ENCODE results near the gene NCOR2.

The NCOR2 gene

DNA sequence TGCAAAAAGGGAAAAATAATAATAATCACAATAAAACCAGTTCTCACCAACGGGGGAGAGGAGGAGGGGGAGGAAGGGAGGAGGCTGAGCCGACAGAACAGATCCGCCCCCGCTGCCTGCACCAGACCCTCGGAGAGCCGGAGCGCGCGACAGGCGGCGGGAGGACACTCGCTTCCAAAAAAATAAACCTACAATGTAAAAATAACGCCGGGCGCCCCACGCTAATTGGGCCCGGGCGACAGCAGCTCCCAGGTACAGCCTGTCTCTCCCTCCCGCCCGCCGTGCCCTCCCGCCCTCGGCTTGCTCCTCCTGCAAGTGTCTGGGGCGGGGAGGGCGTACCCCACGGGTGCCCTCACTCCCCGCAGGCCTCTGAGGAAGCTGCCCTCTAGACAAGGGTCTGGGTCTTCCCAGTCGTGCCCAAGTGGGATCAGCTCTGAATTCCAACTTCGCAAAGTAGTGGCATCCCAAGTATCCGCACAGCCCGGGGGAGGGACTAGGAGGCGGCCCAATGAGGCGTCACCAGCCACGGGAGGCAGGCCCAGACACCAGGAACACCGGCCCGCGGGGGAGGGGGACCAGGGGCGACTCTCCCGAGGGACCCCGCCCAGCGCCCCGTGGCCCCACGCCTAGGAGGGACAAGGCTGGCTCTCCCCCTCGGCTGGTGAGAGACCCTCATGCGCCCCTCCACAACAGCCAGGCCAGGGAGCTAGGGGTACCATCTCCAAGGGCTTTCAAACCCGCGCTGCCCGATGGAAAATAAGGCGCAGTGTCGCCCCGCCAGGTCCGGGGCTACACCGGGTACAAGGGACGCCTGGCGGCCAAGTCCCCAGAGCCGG lies 1.0 kb downstream of the NCOR2 start:
- H3K36me3 ChIP-seq (ENCODE audit: insufficient read depth, low read length) = no peaks in the 10 kb centered on the region
- DNase-seq (ENCODE audit: low read depth, low spot score) = no peak
- TF ChIP-seq POLR2AphosphoS5 (IDR thresholded peaks at IDR 0.05; ENCODE audit: borderline replicate concordance, low read depth, low read length) (peak; percentile 37; the same call in 1 of the 2 replicates), EZH2 (IDR thresholded peaks at IDR 0.05) (no peak)
- no peaks in the 10 kb centered on the region for H3K9me3 ChIP-seq (ENCODE audit: low read depth, low read length)
- H3K27ac ChIP-seq = peak overlapping the region; percentile 61
- peak overlapping the region; percentile 85 for H3K4me3 ChIP-seq
- peak overlapping the region; percentile 89 for H3K9ac ChIP-seq (ENCODE audit: insufficient read length)

GRCh38 chr12:124565656-124566160 lies 1.7 kb downstream of the NCOR2 start:
- peak overlapping the region; percentile 85 for H3K4me3 ChIP-seq
- TF ChIP-seq POLR2AphosphoS5 (IDR thresholded peaks at IDR 0.05; ENCODE audit: borderline replicate concordance, low read depth, low read length) (no peak), EZH2 (IDR thresholded peaks at IDR 0.05) (no peak), FOXP2 (optimal IDR thresholded peaks at IDR 0.05; ENCODE audit: control extremely low read depth, extremely low read length, insufficient read depth) (no peak)
- H3K9me3 ChIP-seq (ENCODE audit: low read depth, low read length) = no peaks in the 10 kb centered on the region
- H3K36me3 ChIP-seq (ENCODE audit: insufficient read depth, low read length) = no peaks in the 10 kb centered on the region
- no peak for DNase-seq (ENCODE audit: low read depth, low spot score)
- H3K9ac ChIP-seq (ENCODE audit: insufficient read length) = peak overlapping the region; percentile 89
- H3K27ac ChIP-seq = no peak overlapping the region

- TF ChIP-seq EZH2 (IDR thresholded peaks at IDR 0.05) = no peak
- no peak for TF ChIP-seq POLR2AphosphoS5 (IDR thresholded peaks at IDR 0.05; ENCODE audit: borderline replicate concordance, low read depth, low read length)
- no peak for TF ChIP-seq FOXP2 (optimal IDR thresholded peaks at IDR 0.05; ENCODE audit: control extremely low read depth, extremely low read length, insufficient read depth)
- no peak overlapping the region for H3K27ac ChIP-seq
- peak overlapping the region; percentile 17 for H3K9ac ChIP-seq (ENCODE audit: insufficient read length)
- H3K36me3 ChIP-seq (ENCODE audit: insufficient read depth, low read length) = no peaks in the 10 kb centered on the region
- no peaks in the 10 kb centered on the region for H3K9me3 ChIP-seq (ENCODE audit: low read depth, low read length)
- peak overlapping the region; percentile 85 for H3K4me3 ChIP-seq
- DNase-seq (ENCODE audit: low read depth, low spot score) = no peak
These were observed 2.4 kb downstream of the NCOR2 start for GRCh38 chr12:124564971-124565491.

DNA sequence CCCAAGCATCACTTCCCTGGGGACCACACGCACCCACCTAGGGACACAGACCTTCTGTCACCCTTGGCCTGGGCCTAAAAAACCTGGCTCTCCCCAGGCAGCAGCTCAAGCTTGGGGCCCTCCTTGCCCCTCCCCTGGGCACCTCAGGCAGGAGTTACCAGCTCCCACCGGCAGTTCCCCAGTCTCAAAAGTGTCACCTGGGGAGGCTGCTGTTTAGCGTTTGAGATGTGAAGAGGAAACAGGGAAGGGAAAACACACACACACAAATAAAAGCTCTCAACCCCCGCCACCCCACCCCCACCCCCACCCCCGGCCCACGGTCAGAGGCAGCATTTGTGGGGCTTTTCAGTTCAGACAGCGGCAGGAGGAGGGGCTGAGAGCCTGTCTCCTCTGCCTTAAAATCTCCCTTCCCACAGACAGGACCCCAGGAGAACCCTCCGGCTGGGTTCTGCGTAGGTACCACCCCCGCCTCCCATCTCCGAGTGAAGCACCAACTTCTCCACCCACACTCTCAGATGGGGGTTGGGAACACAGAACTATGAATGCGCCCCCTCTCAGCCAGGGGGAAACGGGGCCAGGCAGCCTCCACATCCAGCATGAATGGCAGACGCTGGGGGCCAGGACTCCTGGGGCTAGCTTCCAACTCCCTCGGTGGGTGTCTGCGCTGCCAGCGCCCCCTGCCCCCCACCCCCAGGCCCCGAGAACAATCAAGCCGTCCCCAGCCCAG lies 3.0 kb downstream of the NCOR2 start:
- H3K4me3 ChIP-seq = peak overlapping the region; percentile 85
- TF ChIP-seq FOXP2 (optimal IDR thresholded peaks at IDR 0.05; ENCODE audit: control extremely low read depth, extremely low read length, insufficient read depth) (no peak), EZH2 (IDR thresholded peaks at IDR 0.05) (no peak)
- no peaks in the 10 kb centered on the region for H3K36me3 ChIP-seq (ENCODE audit: insufficient read depth, low read length)
- no peaks in the 10 kb centered on the region for H3K9me3 ChIP-seq (ENCODE audit: low read depth, low read length)
- H3K9ac ChIP-seq (ENCODE audit: insufficient read length) = no peak overlapping the region
- no peak overlapping the region for H3K27ac ChIP-seq
- no peak for DNase-seq (ENCODE audit: low read depth, low spot score)

GRCh38 chr12:124563809-124564208 lies 3.6 kb downstream of the NCOR2 start:
- Histone ChIP-seq H3K4me3 (no peak overlapping the region), H3K27ac (no peak overlapping the region), H3K9me3 (ENCODE audit: low read depth, low read length) (no peaks in the 10 kb centered on the region), H3K36me3 (ENCODE audit: insufficient read depth, low read length) (no peaks in the 10 kb centered on the region), H3K9ac (ENCODE audit: insufficient read length) (no peak overlapping the region)
- DNase-seq (ENCODE audit: low read depth, low spot score) = no peak
- TF ChIP-seq FOXP2 (optimal IDR thresholded peaks at IDR 0.05; ENCODE audit: control extremely low read depth, extremely low read length, insufficient read depth) (no peak), EZH2 (IDR thresholded peaks at IDR 0.05) (no peak), POLR2AphosphoS5 (IDR thresholded peaks at IDR 0.05; ENCODE audit: borderline replicate concordance, low read depth, low read length) (no peak)

GRCh38 chr12:124563401-124563800 lies 4.0 kb downstream of the NCOR2 start:
- no peak overlapping the region for H3K9ac ChIP-seq (ENCODE audit: insufficient read length)
- no peak overlapping the region for H3K4me3 ChIP-seq
- H3K36me3 ChIP-seq (ENCODE audit: insufficient read depth, low read length) = no peaks in the 10 kb centered on the region
- H3K27ac ChIP-seq = no peak overlapping the region
- DNase-seq (ENCODE audit: low read depth, low spot score) = no peak
- no peak for TF ChIP-seq EZH2 (IDR thresholded peaks at IDR 0.05)
- no peak for TF ChIP-seq FOXP2 (optimal IDR thresholded peaks at IDR 0.05; ENCODE audit: control extremely low read depth, extremely low read length, insufficient read depth)
- TF ChIP-seq POLR2AphosphoS5 (IDR thresholded peaks at IDR 0.05; ENCODE audit: borderline replicate concordance, low read depth, low read length) = no peak
- no peaks in the 10 kb centered on the region for H3K9me3 ChIP-seq (ENCODE audit: low read depth, low read length)

DNA sequence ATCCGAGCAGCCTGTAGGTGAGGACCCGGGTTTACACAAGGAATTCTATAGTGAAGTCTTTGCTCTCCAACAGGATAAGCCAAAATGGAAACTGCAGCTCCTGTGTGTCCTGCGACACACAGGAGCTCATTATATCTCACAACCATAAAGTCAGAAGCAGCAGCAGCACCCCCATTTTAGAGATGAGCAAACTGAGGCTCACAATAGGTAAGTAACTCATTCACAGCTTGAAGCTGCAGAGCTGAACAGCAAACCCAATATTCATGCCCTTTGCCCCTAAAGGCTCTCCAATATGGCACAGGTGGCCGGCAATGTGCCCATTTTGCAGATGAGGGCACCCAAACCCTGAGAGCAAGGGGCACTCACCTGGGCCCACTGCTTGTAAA lies 4.6 kb downstream of the NCOR2 start:
- H3K4me3 ChIP-seq = no peak overlapping the region
- H3K27ac ChIP-seq = no peak overlapping the region
- no peak overlapping the region for H3K9ac ChIP-seq (ENCODE audit: insufficient read length)
- H3K36me3 ChIP-seq (ENCODE audit: insufficient read depth, low read length) = no peaks in the 10 kb centered on the region
- no peak for DNase-seq (ENCODE audit: low read depth, low spot score)
- no peaks in the 10 kb centered on the region for H3K9me3 ChIP-seq (ENCODE audit: low read depth, low read length)
- TF ChIP-seq POLR2AphosphoS5 (IDR thresholded peaks at IDR 0.05; ENCODE audit: borderline replicate concordance, low read depth, low read length) = no peak
- TF ChIP-seq FOXP2 (optimal IDR thresholded peaks at IDR 0.05; ENCODE audit: control extremely low read depth, extremely low read length, insufficient read depth) = no peak
- no peak for TF ChIP-seq EZH2 (IDR thresholded peaks at IDR 0.05)

GRCh38 chr12:124562018-124562795 lies 5.2 kb downstream of the NCOR2 start:
- DNase-seq (ENCODE audit: low read depth, low spot score) = no peak
- H3K4me3 ChIP-seq = no peak overlapping the region
- no peak overlapping the region for H3K27ac ChIP-seq
- no peak overlapping the region for H3K9ac ChIP-seq (ENCODE audit: insufficient read length)
- H3K9me3 ChIP-seq (ENCODE audit: low read depth, low read length) = no peaks in the 10 kb centered on the region
- no peaks in the 10 kb centered on the region for H3K36me3 ChIP-seq (ENCODE audit: insufficient read depth, low read length)
- TF ChIP-seq FOXP2 (optimal IDR thresholded peaks at IDR 0.05; ENCODE audit: control extremely low read depth, extremely low read length, insufficient read depth) (no peak), EZH2 (IDR thresholded peaks at IDR 0.05) (no peak), POLR2AphosphoS5 (IDR thresholded peaks at IDR 0.05; ENCODE audit: borderline replicate concordance, low read depth, low read length) (no peak)

Data from SK-N-MC (cell line).